Neuron (in vitro differentiated cells): ENCODE measurements around the gene NLRP3.
"Not testable (repeated sequence)": the region's sequence is repeated elsewhere in the genome, so short reads cannot be mapped to it uniquely, and the experiment has no call there.

Source experiments
- H2AFZ ChIP-seq: one replicate; pipeline ENCODE4 v1.6.1; 2013; ENCODE audit warnings: low read depth, mild to moderate bottlenecking, inconsistent platforms, low read length, moderate library complexity
- H3K27me3 ChIP-seq: one replicate; pipeline ENCODE4 v1.6.1; 2013; ENCODE audit warnings: low read length; ENCODE audit not compliant: insufficient read depth
- H3K36me3 ChIP-seq: one replicate; pipeline ENCODE4 v1.6.1; 2013; ENCODE audit warnings: low read length; ENCODE audit not compliant: insufficient read depth
- H3K4me1 ChIP-seq: one replicate; pipeline ENCODE4 v1.6.1; 2013; ENCODE audit warnings: low read length; ENCODE audit not compliant: insufficient read depth
- H3K4me3 ChIP-seq: 2 replicates; pipeline ENCODE4 v1.5.1; 2013; ENCODE audit warnings: mild to moderate bottlenecking, low read length, moderate library complexity
- H3K9me3 ChIP-seq: one replicate; pipeline ENCODE4 v1.6.1; 2013; ENCODE audit warnings: low read length

Gene NLRP3

GRCh38 chr1:247472035-247472434 is 56.1 kb downstream of the NLRP3 start:
- H3K9me3 ChIP-seq: no peaks in the 10 kb centered on the region
- H3K36me3 ChIP-seq: no peaks in the 10 kb centered on the region
- H3K27me3 ChIP-seq: no peaks in the 10 kb centered on the region
- no peak overlapping the region for H2AFZ ChIP-seq
- no peak overlapping the region for H3K4me3 ChIP-seq
- peaks cover 3% of the 10 kb centered on the region for H3K4me1 ChIP-seq

GRCh38 chr1:247474367-247474766 is 58.4 kb downstream of the NLRP3 start:
- H3K9me3 ChIP-seq: no peaks in the 10 kb centered on the region

GRCh38 chr1:247475793-247476192 is 59.8 kb downstream of the NLRP3 start:
- Histone ChIP-seq H3K4me3 (no peak overlapping the region), H3K36me3 (no peaks in the 10 kb centered on the region), H2AFZ (no peak overlapping the region), H3K9me3 (no peaks in the 10 kb centered on the region), H3K27me3 (no peaks in the 10 kb centered on the region), H3K4me1 (no peaks in the 10 kb centered on the region)

More at GRCh38 chr1:247474367-247474766, 58.4 kb downstream of the NLRP3 start:
- Histone ChIP-seq H3K4me1 (no peaks in the 10 kb centered on the region), H3K4me3 (no peak overlapping the region), H3K27me3 (no peaks in the 10 kb centered on the region), H2AFZ (no peak overlapping the region), H3K36me3 (no peaks in the 10 kb centered on the region)

- not testable (repeated sequence) for H3K27me3 ChIP-seq, H3K4me3 ChIP-seq, H3K36me3 ChIP-seq, H3K4me1 ChIP-seq, H3K9me3 ChIP-seq, H2AFZ ChIP-seq
These were observed 60.5 kb downstream of the NLRP3 start for GRCh38 chr1:247476328-247477058.

- Histone ChIP-seq H3K4me1 (no peaks in the 10 kb centered on the region), H3K4me3 (no peak overlapping the region), H3K36me3 (no peaks in the 10 kb centered on the region), H3K27me3 (no peaks in the 10 kb centered on the region), H3K9me3 (no peaks in the 10 kb centered on the region), H2AFZ (no peak overlapping the region)
These were observed 66.8 kb downstream of the NLRP3 start for GRCh38 chr1:247482747-247483146.

- no peaks in the 10 kb centered on the region for H3K9me3 ChIP-seq
- no peak overlapping the region for H3K4me3 ChIP-seq
- no peaks in the 10 kb centered on the region for H3K4me1 ChIP-seq
- no peaks in the 10 kb centered on the region for H3K27me3 ChIP-seq
- no peak overlapping the region for H2AFZ ChIP-seq
- H3K36me3 ChIP-seq: no peaks in the 10 kb centered on the region
These were observed 71.1 kb downstream of the NLRP3 start for GRCh38 chr1:247487057-247487456.

- Histone ChIP-seq H3K27me3 (peaks cover 4% of the 10 kb centered on the region), H3K4me1 (no peaks in the 10 kb centered on the region), H3K4me3 (no peak overlapping the region), H3K9me3 (no peaks in the 10 kb centered on the region), H2AFZ (no peak overlapping the region), H3K36me3 (no peaks in the 10 kb centered on the region)
These were observed 75.4 kb downstream of the NLRP3 start for GRCh38 chr1:247491328-247491727.

GRCh38 chr1:247493106-247493505 is 77.1 kb downstream of the NLRP3 start:
- no peaks in the 10 kb centered on the region for H3K4me1 ChIP-seq
- H3K9me3 ChIP-seq: no peaks in the 10 kb centered on the region
- H3K4me3 ChIP-seq: no peak overlapping the region
- no peak overlapping the region for H2AFZ ChIP-seq
- no peaks in the 10 kb centered on the region for H3K36me3 ChIP-seq
- H3K27me3 ChIP-seq: peaks cover 4% of the 10 kb centered on the region

- H3K36me3 ChIP-seq: no peaks in the 10 kb centered on the region
- no peak overlapping the region for H3K4me3 ChIP-seq
- no peaks in the 10 kb centered on the region for H3K9me3 ChIP-seq
- H3K27me3 ChIP-seq: peaks cover 4% of the 10 kb centered on the region
- no peaks in the 10 kb centered on the region for H3K4me1 ChIP-seq
- H2AFZ ChIP-seq: no peak overlapping the region
These were observed 78.8 kb downstream of the NLRP3 start for GRCh38 chr1:247494767-247495166.

- Histone ChIP-seq H3K4me3 (no peak overlapping the region), H3K36me3 (no peaks in the 10 kb centered on the region), H3K9me3 (no peaks in the 10 kb centered on the region), H3K27me3 (peaks cover 4% of the 10 kb centered on the region), H3K4me1 (no peaks in the 10 kb centered on the region), H2AFZ (no peak overlapping the region)
These were observed 80.8 kb downstream of the NLRP3 start for GRCh38 chr1:247496581-247497285.
